Subcutaneous abdominal adipose tissue (tissue), 5 donors: ENCODE measurements around the gene ARHGAP36.

Experiments
- H3K27ac ChIP-seq: one replicate; pipeline ENCODE4 v1.7.0; 2013; ENCODE audit warnings: low read depth, mild to moderate bottlenecking, inconsistent platforms, low read length, moderate library complexity
- H3K27me3 ChIP-seq, 5 donors: one replicate each; pipeline ENCODE4 v1.7.0; 2013; ENCODE audit warnings: low read length in 5 of 5, inconsistent platforms in 1 of 5; ENCODE audit not compliant: control insufficient read depth in 5 of 5, insufficient read depth in 4 of 5
- H3K36me3 ChIP-seq, 5 donors: one replicate each; pipeline ENCODE4 v1.7.0; 2013; ENCODE audit warnings: low read length in 5 of 5; ENCODE audit not compliant: control insufficient read depth in 5 of 5, insufficient read depth in 5 of 5
- H3K4me1 ChIP-seq, 5 donors: one replicate each; pipeline ENCODE4 v1.7.0; 2013; ENCODE audit warnings: low read length in 5 of 5, mild to moderate bottlenecking in 3 of 5, moderate library complexity in 1 of 5; ENCODE audit not compliant: control insufficient read depth in 5 of 5, insufficient read depth in 5 of 5
- H3K4me3 ChIP-seq, 5 donors: one replicate each; pipeline ENCODE4 v1.7.0; 2013; ENCODE audit warnings: low read length in 5 of 5, low read depth in 1 of 5
- H3K9ac ChIP-seq, 5 donors: one replicate each; pipeline ENCODE4 v1.7.0; 2013; ENCODE audit warnings: low read length in 5 of 5, mild to moderate bottlenecking in 4 of 5, moderate library complexity in 3 of 5
- H3K9me3 ChIP-seq, 5 donors: one replicate each; pipeline ENCODE4 v1.7.0; 2013; ENCODE audit warnings: low read length in 5 of 5; ENCODE audit not compliant: control insufficient read depth in 5 of 5
- donor health status: healthy.
- donor health status: healthy.
- donor health status: healthy.
- donor health status: healthy.
- donor health status: healthy.

ARHGAP36 gene

DNA sequence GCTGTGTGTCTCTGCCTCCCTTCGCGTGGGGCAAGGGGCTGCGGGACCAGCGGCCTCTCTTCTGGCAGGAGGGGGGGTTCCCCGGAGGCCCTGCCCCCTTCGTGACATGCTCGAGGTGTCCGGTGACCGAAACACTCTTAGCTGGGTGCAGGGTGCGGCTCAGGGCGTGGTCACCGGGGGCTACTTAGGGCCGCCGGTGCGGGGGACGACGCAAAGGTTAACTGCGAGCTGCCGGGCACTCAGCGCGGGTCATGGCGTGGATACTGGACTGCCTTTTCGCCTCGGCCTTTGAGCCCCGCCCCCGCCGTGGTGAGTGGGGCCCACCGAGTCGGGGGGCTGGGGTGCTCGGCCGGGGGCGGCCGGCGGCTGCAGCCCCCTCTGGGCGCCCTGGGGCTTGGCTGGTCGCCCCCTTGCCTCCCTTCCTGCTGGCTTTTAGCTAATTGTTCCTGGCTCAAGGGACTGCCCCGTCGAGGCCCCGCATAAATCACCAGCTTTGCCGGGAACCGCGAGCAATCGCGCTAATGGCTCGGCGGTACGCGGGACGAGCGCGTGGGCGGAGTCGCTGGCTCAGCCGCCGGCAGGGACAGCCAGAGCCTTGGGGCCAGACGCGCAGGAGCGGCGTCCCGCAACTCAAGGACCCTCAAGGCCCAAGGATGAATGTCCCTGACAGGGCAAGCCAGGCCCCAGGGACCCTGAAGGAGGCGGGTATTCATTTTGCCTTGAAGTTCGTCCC lies at the start of gene ARHGAP36:
ARHGAP36 (plus strand) TSS at position 211 of the 733 bp plus-strand sequence. CDS start 23,320 bp downstream, outside the sequence.
- H3K9ac ChIP-seq: no peak within 1 kb of the TSS
- peaks cover 0 to 9% (median 4%) of the 10 kb centered on the region in 5 donors for H3K4me1 ChIP-seq
- H3K36me3 ChIP-seq: no peaks in the 10 kb centered on the region
- peaks cover 25 to 43% (median 34%) of the 10 kb centered on the region in 5 donors for H3K27me3 ChIP-seq
- H3K27ac ChIP-seq: no peak within 1 kb of the TSS
- H3K9me3 ChIP-seq: no peaks in the 10 kb centered on the region
- H3K4me3 ChIP-seq: peak within 1 kb of the TSS in 1 of 5 donors; percentile 40

DNA sequence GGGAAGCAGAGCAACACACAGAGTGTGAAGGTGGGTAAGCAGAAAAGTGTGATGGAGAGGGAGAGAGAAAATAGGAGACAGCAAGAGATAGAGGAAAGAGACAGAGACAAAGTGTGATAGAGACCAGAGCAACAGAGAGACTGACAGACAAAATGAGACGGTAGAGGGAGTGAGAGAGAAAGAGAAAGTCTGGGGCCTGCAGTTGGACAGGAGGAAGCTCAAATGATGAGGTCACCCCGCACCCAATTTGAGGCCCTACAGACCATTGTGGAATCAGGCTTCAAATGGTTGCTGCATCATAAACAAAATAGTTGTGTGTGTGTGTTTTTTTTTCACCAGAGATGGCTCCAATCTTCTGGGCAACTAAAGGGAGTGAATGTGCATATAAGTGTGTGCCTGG lies 48.0 kb upstream of the ARHGAP36 start:
- Histone ChIP-seq H3K4me1 (no peaks in the 10 kb centered on the region), H3K9ac (no peak overlapping the region), H3K27ac (no peak overlapping the region), H3K36me3 (no peaks in the 10 kb centered on the region), H3K4me3 (no peak overlapping the region), H3K9me3 (no peaks in the 10 kb centered on the region), H3K27me3 (peaks cover 3 to 16% (median 5%) of the 10 kb centered on the region in 5 donors)

- H3K27me3 ChIP-seq: peaks cover 2 to 14% (median 4%) of the 10 kb centered on the region in 5 donors
- H3K4me3 ChIP-seq: no peak overlapping the region
- no peak overlapping the region for H3K27ac ChIP-seq
- no peak overlapping the region for H3K9ac ChIP-seq
- H3K9me3 ChIP-seq: no peaks in the 10 kb centered on the region
- H3K4me1 ChIP-seq: no peaks in the 10 kb centered on the region
- no peaks in the 10 kb centered on the region for H3K36me3 ChIP-seq
Observed at GRCh38 chrX:131025336-131025735, 32.8 kb upstream of the ARHGAP36 start.

DNA sequence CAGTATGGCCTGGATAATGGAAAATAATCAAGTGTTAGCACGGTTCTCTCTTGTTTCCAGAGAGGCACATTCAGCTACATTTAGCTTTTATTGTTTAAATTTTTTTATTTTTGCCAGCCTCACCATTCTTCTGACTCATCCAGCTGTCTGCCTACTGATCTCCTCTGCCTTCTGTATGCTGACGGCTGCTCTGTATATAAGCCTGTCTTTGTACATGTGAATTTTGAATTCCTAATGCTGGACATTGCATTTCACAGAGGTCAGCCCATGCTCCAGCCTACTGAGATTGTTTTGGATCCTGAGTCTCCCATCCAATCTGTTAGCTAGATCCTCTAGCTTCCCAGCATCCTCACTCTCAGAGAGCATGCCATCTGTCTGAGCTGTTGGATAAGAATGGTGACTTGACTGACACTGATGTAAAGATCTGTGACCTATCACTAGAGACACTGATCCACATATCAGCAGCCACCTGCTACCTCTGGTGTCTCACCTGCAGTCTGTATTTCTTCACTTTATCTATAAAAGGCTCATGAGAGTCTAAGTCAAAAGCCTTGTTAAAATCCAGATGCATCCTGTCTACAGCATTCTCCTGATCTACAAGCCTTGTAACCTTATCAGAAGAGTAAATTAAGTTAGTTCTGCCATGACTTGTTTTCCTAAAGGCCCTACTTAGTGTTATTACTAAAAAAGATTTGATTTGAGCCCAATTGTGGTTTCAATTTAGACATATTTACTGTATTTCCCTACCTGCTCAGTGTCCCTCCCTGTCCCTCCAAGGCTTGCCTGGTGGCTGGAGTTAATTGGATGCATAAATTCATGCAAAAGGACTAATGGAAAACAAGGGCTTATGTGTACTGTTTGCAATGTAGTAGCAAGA lies 25.6 kb upstream of the ARHGAP36 start:
- no peak overlapping the region for H3K27ac ChIP-seq
- no peaks in the 10 kb centered on the region for H3K4me1 ChIP-seq
- H3K9ac ChIP-seq: no peak overlapping the region
- H3K9me3 ChIP-seq: no peaks in the 10 kb centered on the region
- H3K4me3 ChIP-seq: no peak overlapping the region
- H3K27me3 ChIP-seq: peaks cover 4 to 18% (median 10%) of the 10 kb centered on the region in 5 donors
- no peaks in the 10 kb centered on the region for H3K36me3 ChIP-seq

- Histone ChIP-seq H3K27ac (no peak overlapping the region), H3K36me3 (no peaks in the 10 kb centered on the region), H3K9me3 (no peaks in the 10 kb centered on the region), H3K27me3 (peaks cover 0 to 19% (median 17%) of the 10 kb centered on the region in 5 donors), H3K9ac (no peak overlapping the region), H3K4me3 (no peak overlapping the region), H3K4me1 (no peaks in the 10 kb centered on the region)
Observed at GRCh38 chrX:131034063-131034462, 24.1 kb upstream of the ARHGAP36 start.

GRCh38 chrX:131040781-131041180 lies 17.4 kb upstream of the ARHGAP36 start:
- no peaks in the 10 kb centered on the region for H3K36me3 ChIP-seq
- peaks cover 0 to 5% (median 0%) of the 10 kb centered on the region in 5 donors for H3K9me3 ChIP-seq
- H3K9ac ChIP-seq: no peak overlapping the region
- no peak overlapping the region for H3K27ac ChIP-seq
- no peak overlapping the region for H3K4me3 ChIP-seq
- no peaks in the 10 kb centered on the region for H3K4me1 ChIP-seq
- peaks cover 2 to 31% (median 30%) of the 10 kb centered on the region in 5 donors for H3K27me3 ChIP-seq

GRCh38 chrX:131041667-131042066 lies 16.5 kb upstream of the ARHGAP36 start:
- no peaks in the 10 kb centered on the region for H3K4me1 ChIP-seq

GRCh38 chrX:131045726-131046125 lies 12.4 kb upstream of the ARHGAP36 start:
- Histone ChIP-seq H3K27me3 (peaks cover 3 to 50% (median 18%) of the 10 kb centered on the region in 5 donors), H3K4me1 (no peaks in the 10 kb centered on the region), H3K9me3 (no peaks in the 10 kb centered on the region), H3K36me3 (no peaks in the 10 kb centered on the region), H3K27ac (no peak overlapping the region), H3K4me3 (no peak overlapping the region), H3K9ac (no peak overlapping the region)

More at GRCh38 chrX:131041667-131042066, 16.5 kb upstream of the ARHGAP36 start:
- Histone ChIP-seq H3K9me3 (peaks cover 0 to 5% (median 0%) of the 10 kb centered on the region in 5 donors), H3K27me3 (peaks cover 3 to 36% (median 24%) of the 10 kb centered on the region in 5 donors), H3K27ac (no peak overlapping the region), H3K4me3 (no peak overlapping the region), H3K9ac (no peak overlapping the region), H3K36me3 (no peaks in the 10 kb centered on the region)

DNA sequence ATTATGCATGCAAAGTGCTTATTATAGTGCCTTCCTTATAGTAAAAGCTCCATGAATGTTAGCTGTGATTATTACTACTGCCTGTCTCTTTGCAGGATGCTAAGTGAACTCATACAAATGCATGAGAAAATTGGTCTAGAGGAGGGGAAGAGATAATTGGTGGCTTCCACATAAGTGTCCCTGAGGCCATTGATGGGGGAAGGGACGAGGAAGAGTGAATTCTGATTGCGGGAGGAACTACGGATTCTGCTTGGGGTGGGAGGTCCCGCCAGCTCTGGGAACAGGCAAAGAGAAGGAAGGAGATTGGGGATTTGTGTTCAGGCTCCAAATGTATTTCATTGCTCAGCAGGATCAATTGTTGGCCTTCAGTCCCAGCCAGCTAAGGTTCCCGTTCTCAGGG lies 11.6 kb upstream of the ARHGAP36 start:
- Histone ChIP-seq H3K9me3 (no peaks in the 10 kb centered on the region), H3K36me3 (no peaks in the 10 kb centered on the region), H3K27me3 (peaks cover 5 to 57% (median 17%) of the 10 kb centered on the region in 5 donors), H3K27ac (no peak overlapping the region), H3K4me3 (no peak overlapping the region), H3K4me1 (no peaks in the 10 kb centered on the region), H3K9ac (no peak overlapping the region)

GRCh38 chrX:131047180-131047579 lies 11.0 kb upstream of the ARHGAP36 start:
- Histone ChIP-seq H3K9me3 (no peaks in the 10 kb centered on the region), H3K9ac (no peak overlapping the region)

More at GRCh38 chrX:131047180-131047579, 11.0 kb upstream of the ARHGAP36 start:
- peaks cover 5 to 57% (median 17%) of the 10 kb centered on the region in 5 donors for H3K27me3 ChIP-seq
- no peaks in the 10 kb centered on the region for H3K4me1 ChIP-seq
- H3K4me3 ChIP-seq: no peak overlapping the region
- H3K36me3 ChIP-seq: no peaks in the 10 kb centered on the region
- no peak overlapping the region for H3K27ac ChIP-seq
